Measurements from ENCODE around the gene C1orf198. TPM values are rescaled to one million over a fixed set of nuclear protein-coding genes. Genes with fewer than 3 reads are reported as not detected.
A peak's percentile ranks its signal among the peaks of the same experiment; 100 is the strongest.

The C1orf198 gene
- total RNA-seq, 1 experiment from 2014 or later: 156 TPM

DNA sequence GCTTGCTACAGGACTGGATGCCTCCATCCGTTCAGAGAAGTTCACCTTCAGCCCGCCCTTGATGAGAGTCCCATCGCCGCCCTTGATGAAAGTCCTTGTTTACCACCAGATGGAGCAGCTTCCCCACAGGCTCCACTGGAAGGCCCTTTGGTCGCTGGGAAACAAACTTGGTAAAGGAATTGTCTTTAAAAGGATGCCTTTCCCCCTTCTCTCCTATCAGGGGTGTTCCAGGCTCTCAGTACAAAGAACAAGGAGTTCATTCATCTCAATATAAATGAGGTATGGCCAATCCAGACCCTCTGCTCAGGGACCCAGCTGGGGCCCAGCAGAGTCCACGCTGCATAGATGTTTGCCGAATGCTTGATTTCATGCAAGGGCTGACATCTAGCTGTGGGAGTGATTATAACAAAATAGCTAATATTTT lies 70.4 kb downstream of the C1orf198 start:
- no peaks in the 10 kb centered on the region for H3K9me3 ChIP-seq (replicated peaks)
- peak; percentile 54 to 72 for DNase-seq (ENCODE audit: low read depth in 1 of 2, low spot score in 2 of 2)

GRCh38 chr1:230797376-230797920 lies 70.9 kb downstream of the C1orf198 start:
- Histone ChIP-seq H3K27ac (no peak overlapping the region), H3K9me3 (replicated peaks) (no peaks in the 10 kb centered on the region), H3K27me3 (replicated peaks) (no peaks in the 10 kb centered on the region), H3K4me3 (no peak overlapping the region), H3K36me3 (no peaks in the 10 kb centered on the region), H3K4me1 (replicated peaks) (no peaks in the 10 kb centered on the region)
- peak in 1 of 2 experiments; percentile 25 for DNase-seq (ENCODE audit: low read depth in 1 of 2, low spot score in 2 of 2)

More for the DNA sequence above, 70.4 kb downstream of the C1orf198 start:
- no peak overlapping the region for H3K27ac ChIP-seq
- H3K4me3 ChIP-seq: no peak overlapping the region
- H3K27me3 ChIP-seq (replicated peaks): no peaks in the 10 kb centered on the region
- no peaks in the 10 kb centered on the region for H3K36me3 ChIP-seq
- no peaks in the 10 kb centered on the region for H3K4me1 ChIP-seq (replicated peaks)

GRCh38 chr1:230796626-230797025 lies 71.7 kb downstream of the C1orf198 start:
- no peaks in the 10 kb centered on the region for H3K36me3 ChIP-seq
- H3K27ac ChIP-seq: no peak overlapping the region
- H3K9me3 ChIP-seq (replicated peaks): no peaks in the 10 kb centered on the region
- H3K4me1 ChIP-seq (replicated peaks): no peaks in the 10 kb centered on the region
- H3K4me3 ChIP-seq: no peak overlapping the region
- DNase-seq (ENCODE audit: low read depth in 1 of 2, low spot score in 2 of 2): peak in 1 of 2 experiments; percentile 9
- no peaks in the 10 kb centered on the region for H3K27me3 ChIP-seq (replicated peaks)

DNA sequence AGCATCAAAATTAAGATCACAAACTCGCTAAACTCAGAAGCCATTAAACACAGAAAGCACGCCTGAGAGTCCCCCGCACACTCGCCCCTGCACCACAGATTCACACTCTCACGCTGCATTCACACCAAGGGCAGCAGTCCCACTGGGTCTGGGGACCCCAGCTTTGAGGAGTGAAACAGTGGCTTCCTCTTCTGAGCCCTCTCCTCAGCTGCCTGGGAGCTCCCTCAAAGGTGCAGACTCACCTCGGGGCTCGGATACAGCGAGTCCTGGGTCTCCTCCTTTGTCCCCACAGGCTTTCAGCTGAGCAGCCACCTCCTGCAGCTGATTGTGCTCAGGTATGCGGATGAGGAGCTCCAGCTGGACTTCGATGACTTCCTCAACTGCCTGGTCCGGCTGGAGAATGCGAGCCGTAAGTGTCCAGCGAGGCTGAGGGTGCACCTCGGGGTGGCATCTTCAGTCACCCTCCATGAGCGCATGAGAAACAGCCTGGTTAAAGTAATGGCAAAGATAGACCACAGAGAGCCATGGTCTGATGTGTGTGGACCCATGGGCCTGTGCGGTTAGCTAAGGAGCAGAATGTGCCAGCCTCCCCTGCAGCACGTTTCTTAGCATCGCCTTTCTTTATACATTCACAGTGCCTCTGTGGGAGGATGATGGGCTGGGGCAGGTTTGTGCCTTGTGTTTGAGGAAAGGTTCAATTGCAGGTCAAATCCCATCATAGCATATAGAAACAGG lies 73.3 kb downstream of the C1orf198 start:
- H3K4me3 ChIP-seq: no peak overlapping the region
- H3K9me3 ChIP-seq (replicated peaks): no peaks in the 10 kb centered on the region
- no peaks in the 10 kb centered on the region for H3K36me3 ChIP-seq

GRCh38 chr1:230794431-230794830 lies 73.9 kb downstream of the C1orf198 start:
- H3K27ac ChIP-seq: no peak overlapping the region
- no peaks in the 10 kb centered on the region for H3K9me3 ChIP-seq (replicated peaks)
- no peaks in the 10 kb centered on the region for H3K4me1 ChIP-seq (replicated peaks)
- no peaks in the 10 kb centered on the region for H3K36me3 ChIP-seq
- no peak overlapping the region for H3K4me3 ChIP-seq
- H3K27me3 ChIP-seq (replicated peaks): no peaks in the 10 kb centered on the region
- peak in 1 of 2 experiments; percentile 8 for DNase-seq (ENCODE audit: low read depth in 1 of 2, low spot score in 2 of 2)

More for the DNA sequence above, 73.3 kb downstream of the C1orf198 start:
- Histone ChIP-seq H3K27me3 (replicated peaks) (no peaks in the 10 kb centered on the region), H3K27ac (no peak overlapping the region), H3K4me1 (replicated peaks) (no peaks in the 10 kb centered on the region)
- DNase-seq (ENCODE audit: low read depth in 1 of 2, low spot score in 2 of 2): peak in 1 of 2 experiments; percentile 23

GRCh38 chr1:230793463-230793745 lies 74.9 kb downstream of the C1orf198 start:
- no peaks in the 10 kb centered on the region for H3K36me3 ChIP-seq
- no peaks in the 10 kb centered on the region for H3K27me3 ChIP-seq (replicated peaks)
- no peak overlapping the region for H3K4me3 ChIP-seq
- no peaks in the 10 kb centered on the region for H3K4me1 ChIP-seq (replicated peaks)
- H3K27ac ChIP-seq: no peak overlapping the region
- H3K9me3 ChIP-seq (replicated peaks): no peaks in the 10 kb centered on the region
- DNase-seq (ENCODE audit: low read depth in 1 of 2, low spot score in 2 of 2): no peak

DNA sequence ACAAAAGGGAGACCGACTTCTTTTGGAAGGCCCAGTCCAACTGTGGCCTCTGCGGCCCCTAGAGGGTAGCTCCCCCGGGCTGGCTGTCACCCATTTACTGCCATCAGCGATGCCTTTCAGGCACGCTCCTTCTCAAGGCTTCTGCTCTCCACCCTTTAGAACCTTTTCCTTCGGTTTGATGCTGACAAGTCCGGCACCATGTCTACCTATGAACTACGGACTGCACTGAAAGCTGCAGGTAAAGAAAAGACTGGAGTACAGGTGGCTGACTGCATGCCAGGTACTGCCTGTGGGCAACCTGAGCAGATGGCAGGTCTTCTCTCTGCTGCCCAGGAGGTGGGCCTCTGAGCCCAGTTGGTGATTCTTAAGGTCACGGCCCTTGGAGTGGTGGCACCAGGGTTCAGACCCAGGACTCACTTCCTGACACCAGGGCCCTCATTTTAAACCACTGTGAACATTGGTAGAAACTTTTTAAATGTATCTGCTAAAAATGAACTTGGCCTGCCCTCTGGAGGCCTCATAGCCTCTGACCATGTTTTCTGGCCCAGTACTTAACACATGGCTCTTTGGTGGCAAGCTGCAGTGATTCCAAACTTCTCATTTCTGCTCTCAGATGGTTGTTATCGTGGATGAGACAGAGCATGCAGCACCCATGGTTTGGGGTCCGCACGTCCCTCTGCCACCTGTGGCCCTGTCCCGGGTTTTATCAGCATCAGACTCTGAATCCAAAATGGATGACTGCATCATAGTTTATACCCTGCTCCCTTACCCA lies 75.4 kb downstream of the C1orf198 start:
- DNase-seq (ENCODE audit: low read depth in 1 of 2, low spot score in 2 of 2): peak in 1 of 2 experiments; percentile 33
- H3K4me3 ChIP-seq: no peak overlapping the region
- no peaks in the 10 kb centered on the region for H3K9me3 ChIP-seq (replicated peaks)
- no peak overlapping the region for H3K27ac ChIP-seq
- no peaks in the 10 kb centered on the region for H3K36me3 ChIP-seq
- H3K4me1 ChIP-seq (replicated peaks): no peaks in the 10 kb centered on the region
- no peaks in the 10 kb centered on the region for H3K27me3 ChIP-seq (replicated peaks)

DNA sequence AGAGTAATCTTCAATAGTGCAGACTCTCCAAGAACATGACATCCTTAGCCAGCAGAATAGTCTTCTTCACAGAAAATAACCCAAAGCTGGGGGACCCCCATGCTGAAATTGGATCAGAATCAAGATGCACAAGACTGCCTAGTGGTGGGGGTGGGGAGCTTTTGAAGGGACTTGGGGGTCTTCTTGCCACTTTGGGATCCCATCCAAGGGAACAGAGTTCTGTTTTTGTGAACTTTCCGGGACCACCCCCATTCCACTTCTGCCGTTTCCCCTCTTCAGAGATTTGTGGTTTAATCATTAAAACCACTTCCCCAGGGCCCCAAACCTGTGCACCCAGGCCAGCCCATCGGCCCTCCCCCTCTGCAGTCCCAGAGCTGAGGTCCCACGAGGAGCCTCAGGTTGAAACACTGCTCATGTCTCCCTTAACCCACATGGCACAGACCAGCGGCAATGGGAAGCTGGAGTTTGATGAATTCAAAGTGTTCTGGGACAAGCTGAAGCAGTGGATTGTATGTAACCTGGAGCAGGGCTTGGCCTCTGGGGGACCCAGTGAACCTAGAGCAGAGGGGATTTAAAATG lies 76.2 kb downstream of the C1orf198 start:
- Histone ChIP-seq H3K27ac (no peak overlapping the region), H3K4me3 (no peak overlapping the region), H3K9me3 (replicated peaks) (no peaks in the 10 kb centered on the region), H3K4me1 (replicated peaks) (no peaks in the 10 kb centered on the region), H3K27me3 (replicated peaks) (no peaks in the 10 kb centered on the region), H3K36me3 (no peaks in the 10 kb centered on the region)
- DNase-seq (ENCODE audit: low read depth in 1 of 2, low spot score in 2 of 2): peak in 1 of 2 experiments; percentile 30

DNA sequence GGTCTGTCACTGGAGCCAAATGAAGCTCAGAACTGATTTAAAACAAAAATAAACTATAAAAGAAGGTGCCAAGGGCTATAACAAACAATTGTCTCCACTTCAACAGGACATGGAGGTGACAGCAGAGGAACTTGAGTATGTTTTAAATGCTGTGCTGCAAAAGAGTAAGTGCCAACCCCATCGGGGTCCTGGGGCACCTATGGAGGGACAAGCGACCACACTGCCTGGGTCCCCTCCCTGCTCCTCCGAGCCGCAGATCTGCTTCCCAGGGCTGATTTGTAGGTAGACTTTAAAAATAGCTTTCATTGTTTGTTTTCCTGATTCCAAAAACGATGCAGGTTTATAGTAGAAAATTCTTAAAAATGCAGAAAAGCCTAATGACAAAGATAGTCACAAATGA lies 78.3 kb downstream of the C1orf198 start:
- Histone ChIP-seq H3K27ac (no peak overlapping the region), H3K4me3 (no peak overlapping the region), H3K4me1 (replicated peaks) (peaks cover 3% of the 10 kb centered on the region; the same call in 1 of the 2 replicates), H3K36me3 (no peaks in the 10 kb centered on the region), H3K9me3 (replicated peaks) (no peaks in the 10 kb centered on the region), H3K27me3 (replicated peaks) (no peaks in the 10 kb centered on the region)
- peak in 1 of 2 experiments; percentile 20 for DNase-seq (ENCODE audit: low read depth in 1 of 2, low spot score in 2 of 2)

DNA sequence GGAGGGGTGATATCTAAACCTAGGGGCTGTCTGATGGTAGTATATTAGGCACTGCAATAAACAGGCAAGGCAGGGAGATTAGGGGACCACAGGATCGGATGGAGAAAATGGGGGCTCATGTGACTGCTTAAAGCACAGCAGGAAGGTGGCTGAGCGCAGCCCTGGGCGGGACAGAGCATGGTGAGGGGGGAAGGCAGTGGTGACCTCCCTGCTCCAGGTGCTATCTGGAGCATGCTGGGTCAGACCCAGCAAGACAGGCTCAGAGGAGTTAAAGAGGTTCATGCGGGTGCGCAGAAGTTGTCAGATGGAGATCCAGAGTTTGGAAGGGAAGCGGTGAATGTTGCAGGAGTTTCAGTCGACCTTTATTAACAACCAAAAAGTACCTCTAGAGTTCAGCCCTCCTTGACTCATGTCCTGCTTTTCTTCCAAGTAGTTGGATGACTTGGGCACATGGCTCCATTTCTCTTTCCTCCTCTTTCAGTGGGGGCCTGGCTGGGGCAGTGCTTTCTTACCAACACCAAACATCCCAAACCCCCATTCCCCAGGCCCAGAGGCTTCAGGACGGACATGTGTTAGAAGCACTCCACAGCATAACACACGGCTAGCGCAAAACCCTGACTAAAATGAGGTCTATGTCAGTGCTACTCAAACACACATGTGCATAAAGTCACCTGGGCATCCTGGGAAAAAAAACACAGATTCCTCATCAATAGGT lies 79.6 kb downstream of the C1orf198 start:
- Histone ChIP-seq H3K36me3 (no peaks in the 10 kb centered on the region), H3K9me3 (replicated peaks) (no peaks in the 10 kb centered on the region), H3K4me1 (replicated peaks) (peaks cover 3% of the 10 kb centered on the region; the same call in 1 of the 2 replicates), H3K27me3 (replicated peaks) (no peaks in the 10 kb centered on the region), H3K27ac (no peak overlapping the region), H3K4me3 (no peak overlapping the region)
- peak in 1 of 2 experiments; percentile 39 for DNase-seq (ENCODE audit: low read depth in 1 of 2, low spot score in 2 of 2)

- Histone ChIP-seq H3K27ac (no peak overlapping the region), H3K4me1 (replicated peaks) (peaks cover 3% of the 10 kb centered on the region; the same call in 1 of the 2 replicates), H3K4me3 (no peak overlapping the region), H3K9me3 (replicated peaks) (no peaks in the 10 kb centered on the region), H3K36me3 (no peaks in the 10 kb centered on the region), H3K27me3 (replicated peaks) (no peaks in the 10 kb centered on the region)
- peak in 1 of 2 experiments; percentile 21 for DNase-seq (ENCODE audit: low read depth in 1 of 2, low spot score in 2 of 2)
Measured at GRCh38 chr1:230787471-230787870, 80.8 kb downstream of the C1orf198 start.
